CD4-positive, alpha-beta T cell (primary cell): ENCODE data around the gene MAP3K21. TPM values are rescaled to one million over a fixed set of nuclear protein-coding genes. Genes with fewer than 3 reads are reported as not detected.

Source experiments
- ATAC-seq: fragments of 200-7000 bp; cut with Tn5 transposase; one replicate; pipeline ENCODE4 v1.10.0; 2022; ENCODE audit warnings: mild to moderate bottlenecking; ENCODE audit not compliant: poor library complexity
- CTCF ChIA-PET: fragments of 350-600 bp; sonication (Branson Sonifier 250); formaldehyde crosslinking; loops from one replicate; lab custom pipeline; 2021; ENCODE audit warnings: antibody characterized with exemption, inconsistent platforms; lab: Charles Lee
- POLR2A ChIA-PET: fragments of 350-600 bp; sonication (Branson Sonifier 250); formaldehyde crosslinking; loops from one replicate; lab custom pipeline; 2021; ENCODE audit warnings: antibody characterized with exemption, inconsistent platforms; lab: Charles Lee
- DNase-seq, 14 experiments: peaks; one replicate each; pipeline ENCODE4 v3.0.0-alpha.2; 2013 to 2020; ENCODE audit warnings: mixed read lengths in 2 of 14
- H3K27ac ChIP-seq, 2 donors: one replicate each; pipeline versions ENCODE4 v1.5.1 to v1.7.0; 2013; ENCODE audit warnings: low read length in 2 of 2, low read depth in 1 of 2, mild to moderate bottlenecking in 1 of 2
- H3K27me3 ChIP-seq, 2 experiments: 1 replicate in 1 of 2; 2 replicates in 1 of 2; pipeline versions ENCODE4 v1.6.1 to v1.7.0; 2013; ENCODE audit warnings: low read length in 2 of 2, control low read depth in 1 of 2, mild to moderate bottlenecking in 1 of 2, moderate library complexity in 1 of 2; ENCODE audit not compliant: insufficient read depth in 2 of 2, control insufficient read depth in 1 of 2
- H3K36me3 ChIP-seq: one replicate; pipeline ENCODE4 v1.6.1; 2013; ENCODE audit warnings: low read length, control low read depth; ENCODE audit not compliant: insufficient read depth
- H3K4me1 ChIP-seq: one replicate; pipeline ENCODE4 v1.6.1; 2013; ENCODE audit warnings: low read length, control low read depth; ENCODE audit not compliant: insufficient read depth
- H3K4me3 ChIP-seq: one replicate; pipeline ENCODE4 v1.5.1; 2013; ENCODE audit warnings: mild to moderate bottlenecking, low read length, moderate library complexity
- H3K9me3 ChIP-seq, 2 experiments: 1 replicate in 1 of 2; 2 replicates in 1 of 2; pipeline versions ENCODE4 v1.6.1 to v1.7.0; 2013; ENCODE audit warnings: low read length in 2 of 2, mild to moderate bottlenecking in 2 of 2, control low read depth in 1 of 2, moderate library complexity in 1 of 2; ENCODE audit not compliant: control insufficient read depth in 1 of 2, insufficient read depth in 1 of 2
- H3K27ac Mint-ChIP-seq: one replicate; pipeline ENCODE4 v1.8.0; 2020; ENCODE audit warnings: mixed read lengths
- H3K27me3 Mint-ChIP-seq: one replicate; pipeline ENCODE4 v1.8.0; 2021; ENCODE audit warnings: mixed read lengths
- H3K36me3 Mint-ChIP-seq: one replicate; pipeline ENCODE4 v1.8.0; 2021; ENCODE audit warnings: low read depth, mixed read lengths
- H3K4me1 Mint-ChIP-seq: one replicate; pipeline ENCODE4 v1.8.0; 2021; ENCODE audit warnings: low read depth, mixed read lengths
- H3K4me3 Mint-ChIP-seq: one replicate; pipeline ENCODE4 v1.8.0; 2020; ENCODE audit warnings: mild to moderate bottlenecking, mixed read lengths
- H3K9me3 Mint-ChIP-seq: one replicate; pipeline ENCODE4 v1.8.0; 2020; ENCODE audit warnings: mixed read lengths
- CTCF ChIP-seq: fragments of 200-600 bp; IDR thresholded peaks from one replicate; pipeline ENCODE4 v1.8.0; 2022; ENCODE audit warnings: antibody characterized with exemption, mild to moderate bottlenecking
- intact Hi-C, 2 experiments: fragments of 100-400 bp; cut with DNase I in 1 of 2; cut with micrococcal nuclease in 1 of 2; formaldehyde crosslinking; loops; one replicate each; pipeline versions ENCODE4 v1.15.1 to v1.9.0; 2023 to 2025; cut with DNase I, micrococcal nuclease
- total RNA-seq, 174 experiments: library from RNA in 2 of 174; stranded (reverse) in 2 of 174; gene quantifications; one replicate each; pipeline ENCODE4 v1.2.3 and lab custom pipeline; 2021 to 2026

MAP3K21 gene
- total RNA-seq, 2 experiments from 2014 or later = 0.95 to 0.99 TPM

- Histone ChIP-seq H3K4me3 (no peak overlapping the region), H3K4me1 (no peaks in the 10 kb centered on the region), H3K27ac (no peak overlapping the region), H3K9me3 (no peaks in the 10 kb centered on the region), H3K36me3 (no peaks in the 10 kb centered on the region), H3K27me3 (peaks cover 8 to 9% of the 10 kb centered on the region in 2 experiments)
- ATAC-seq = no peak
- H3K27me3 Mint-ChIP-seq = peaks cover 64% of the 10 kb centered on the region
- no peaks in the 10 kb centered on the region for H3K36me3 Mint-ChIP-seq
- intact Hi-C loops = no loop called here
- TF ChIP-seq CTCF = no peak
- H3K9me3 Mint-ChIP-seq = no peaks in the 10 kb centered on the region
- no peak overlapping the region for H3K4me3 Mint-ChIP-seq
- ChIA-PET CTCF (no interaction called here), POLR2A (no interaction called here)
- H3K27ac Mint-ChIP-seq = no peak overlapping the region
- no peaks in the 10 kb centered on the region for H3K4me1 Mint-ChIP-seq
- DNase-seq = no peak
Measured at GRCh38 chr1:233336554-233337456, 9.3 kb downstream of the MAP3K21 start.

- peaks cover 63% of the 10 kb centered on the region for H3K27me3 Mint-ChIP-seq
- no peak overlapping the region for H3K27ac ChIP-seq
Measured at GRCh38 chr1:233337505-233337904, 10.0 kb downstream of the MAP3K21 start.

GRCh38 chr1:233338102-233338501 is 10.6 kb downstream of the MAP3K21 start:
- no peak for ATAC-seq
- no peak for TF ChIP-seq CTCF
- Histone ChIP-seq H3K4me3 (no peak overlapping the region), H3K36me3 (no peaks in the 10 kb centered on the region), H3K27ac (no peak overlapping the region), H3K9me3 (no peaks in the 10 kb centered on the region), H3K27me3 (peaks cover 8 to 15% of the 10 kb centered on the region in 2 experiments), H3K4me1 (no peaks in the 10 kb centered on the region)
- H3K4me3 Mint-ChIP-seq = no peak overlapping the region
- peaks cover 65% of the 10 kb centered on the region for H3K27me3 Mint-ChIP-seq
- H3K27ac Mint-ChIP-seq = no peak overlapping the region
- ChIA-PET POLR2A (interaction anchor here (1.2 kb wide), 1 partner anchor 278 kb away, joined by 3 read pairs; no protein-coding TSS in a partner anchor), CTCF (no interaction called here)
- no peaks in the 10 kb centered on the region for H3K4me1 Mint-ChIP-seq
- H3K36me3 Mint-ChIP-seq = no peaks in the 10 kb centered on the region
- intact Hi-C loops = no loop called here
- H3K9me3 Mint-ChIP-seq = no peaks in the 10 kb centered on the region
- DNase-seq = no peak

More at GRCh38 chr1:233337505-233337904, 10.0 kb downstream of the MAP3K21 start:
- POLR2A ChIA-PET = interaction anchor here (1.2 kb wide), 1 partner anchor 277 kb away, joined by 3 read pairs; no protein-coding TSS in a partner anchor
- H3K4me3 ChIP-seq = no peak overlapping the region
- CTCF ChIA-PET = no interaction called here
- ATAC-seq (no peak), DNase-seq (no peak)
- no peaks in the 10 kb centered on the region for H3K9me3 ChIP-seq
- H3K4me1 ChIP-seq = no peaks in the 10 kb centered on the region
- Mint-ChIP-seq H3K9me3 (no peaks in the 10 kb centered on the region), H3K36me3 (no peaks in the 10 kb centered on the region), H3K4me1 (no peaks in the 10 kb centered on the region), H3K27ac (no peak overlapping the region), H3K4me3 (no peak overlapping the region)
- no peak for TF ChIP-seq CTCF
- intact Hi-C loops = no loop called here
- H3K36me3 ChIP-seq = no peaks in the 10 kb centered on the region
- peaks cover 8 to 10% of the 10 kb centered on the region in 2 experiments for H3K27me3 ChIP-seq
